Neural cell (in vitro differentiated cells): ENCODE measurements around the gene CSMD2. TPM values are rescaled to one million over a fixed set of nuclear protein-coding genes. Genes with fewer than 3 reads are reported as not detected.

Experiments used
- H2AFZ ChIP-seq: fragments of 200-600, 300-800 bp; sonication (generic), shearing (Covaris generic); 2 replicates; pipeline ENCODE4 v1.6.0; 2014; ENCODE audit warnings: low read depth, mild to moderate bottlenecking, antibody characterized with exemption, low read length, moderate library complexity
- H3F3A ChIP-seq: fragments of 200-600 bp; shearing (Covaris generic); 2 replicates; pipeline ENCODE4 v1.6.1; 2016; ENCODE audit warnings: mild to moderate bottlenecking, moderate library complexity, mixed read lengths, antibody characterized with exemption, low read length; ENCODE audit not compliant: insufficient read depth, poor library complexity, severe bottlenecking
- H3K27ac ChIP-seq: fragments of 200-600, 300-800 bp; sonication (generic), shearing (Covaris generic); 2 replicates; pipeline ENCODE4 v1.5.1; 2014; ENCODE audit warnings: mild to moderate bottlenecking, low read length, moderate library complexity
- H3K27me3 ChIP-seq: fragments of 300-800, 200-600 bp; sonication (generic), shearing (Covaris generic); 2 replicates; pipeline ENCODE4 v1.6.0; 2014; ENCODE audit warnings: mild to moderate bottlenecking, low read depth, low read length, moderate library complexity; ENCODE audit not compliant: insufficient read depth
- H3K36me3 ChIP-seq: fragments of 300-800, 200-600 bp; sonication (generic), shearing (Covaris generic); 2 replicates; pipeline ENCODE4 v1.5.1; 2014; ENCODE audit warnings: mild to moderate bottlenecking, antibody characterized with exemption, low read length, moderate library complexity; ENCODE audit not compliant: insufficient read depth
- H3K4me2 ChIP-seq: fragments of 300-800, 200-600 bp; sonication (generic), shearing (Covaris generic); 2 replicates; pipeline ENCODE4 v1.6.0; 2014; ENCODE audit warnings: mild to moderate bottlenecking, low read length
- H3K4me3 ChIP-seq: fragments of 300-800, 200-600 bp; sonication (generic), shearing (Covaris generic); 2 replicates; pipeline ENCODE4 v1.5.1; 2014; ENCODE audit warnings: mild to moderate bottlenecking, low read length, moderate library complexity
- H3K79me2 ChIP-seq: fragments of 200-600 bp; shearing (Covaris generic); replicated peaks from 2 replicates; pipeline ENCODE4 v1.6.0; 2014; ENCODE audit warnings: mild to moderate bottlenecking, low read length, moderate library complexity; ENCODE audit not compliant: insufficient read depth
- H3K9ac ChIP-seq: fragments of 300-800, 200-600 bp; sonication (generic), shearing (Covaris generic); 2 replicates; pipeline ENCODE4 v1.6.1; 2016; ENCODE audit warnings: mild to moderate bottlenecking, low read length, mixed read lengths
- H3K9me2 ChIP-seq: fragments of 200-600 bp; shearing (Covaris generic); 2 replicates; pipeline ENCODE4 v1.6.1; 2016; ENCODE audit warnings: mild to moderate bottlenecking, low read length, mixed read lengths; ENCODE audit not compliant: insufficient read depth
- H3K9me3 ChIP-seq: fragments of 200-600, 300-800 bp; sonication (generic), shearing (Covaris generic); 2 replicates; pipeline ENCODE4 v1.6.1; 2016; ENCODE audit warnings: mild to moderate bottlenecking, mixed run types, low read length, moderate library complexity, mixed read lengths
- H4K20me1 ChIP-seq: fragments of 200-600 bp; shearing (Covaris generic); 2 replicates; pipeline ENCODE4 v1.6.1; 2016; ENCODE audit warnings: mild to moderate bottlenecking, mixed run types; ENCODE audit not compliant: insufficient read depth
- EP300 ChIP-seq: fragments of 450-650 bp; conservative IDR thresholded peaks from 2 replicates; pipeline ENCODE4 v1.6.1; 2014; ENCODE audit warnings: antibody characterized with exemption, mild to moderate bottlenecking, moderate library complexity; ENCODE audit not compliant: poor library complexity, severe bottlenecking
- EZH2 ChIP-seq: fragments of 200-600, 300-800 bp; shearing (Covaris generic), sonication (generic); IDR thresholded peaks from 2 replicates; pipeline ENCODE4 v1.6.1; 2014; ENCODE audit warnings: antibody characterized with exemption, low read length, borderline replicate concordance, mild to moderate bottlenecking; ENCODE audit not compliant: insufficient read depth, poor library complexity, severe bottlenecking
- MXI1 ChIP-seq: fragments of 450-650 bp; conservative IDR thresholded peaks from 2 replicates; pipeline ENCODE4 v1.6.1; 2014; ENCODE audit warnings: antibody characterized with exemption, mild to moderate bottlenecking; ENCODE audit not compliant: poor library complexity, severe bottlenecking
- POLR2AphosphoS5 ChIP-seq: IDR thresholded peaks from 2 replicates; pipeline ENCODE4 v1.6.1; 2012
- RAD21 ChIP-seq: fragments of 450-650 bp; conservative IDR thresholded peaks from 2 replicates; pipeline ENCODE4 v1.6.1; 2014; ENCODE audit warnings: antibody characterized with exemption, mild to moderate bottlenecking, moderate library complexity
- SMC3 ChIP-seq: fragments of 450-650 bp; conservative IDR thresholded peaks from 2 replicates; pipeline ENCODE4 v1.6.1; 2014; ENCODE audit warnings: antibody characterized with exemption, mild to moderate bottlenecking, moderate library complexity; ENCODE audit not compliant: poor library complexity
- TAF1 ChIP-seq: IDR thresholded peaks from 2 replicates; pipeline ENCODE4 v1.6.1; 2012; ENCODE audit warnings: low read depth
- polyA plus RNA-seq: library from polyadenylated mRNA; depleted of rRNA; stranded (reverse); fragments of >200 nt; gene quantifications from 2 replicates; pipeline ENCODE4 v1.2.3, GENCODE V29; 2014
- TF ChIP-seq, protein P1 (sequence below): IDR thresholded peaks from 2 replicates; pipeline ENCODE4 v1.6.1; 2012; ENCODE audit warnings: borderline replicate concordance
- TF ChIP-seq, protein P2 (sequence below): fragments of 450-650 bp; IDR thresholded peaks from 2 replicates; pipeline ENCODE4 v1.5.1; 2014; ENCODE audit warnings: antibody characterized with exemption, mild to moderate bottlenecking, moderate library complexity; ENCODE audit not compliant: poor library complexity, severe bottlenecking

Gene CSMD2
- polyA plus RNA-seq, 1 donor from 2014 or later: 9.6 TPM

GRCh38 chr1:33792216-33792615, 372.8 kb downstream of the CSMD2 start:
- TF ChIP-seq POLR2AphosphoS5 (no peak), TAF1 (no peak), EZH2 (no peak), RAD21 (no peak)
- TF ChIP-seq, protein P1, sequence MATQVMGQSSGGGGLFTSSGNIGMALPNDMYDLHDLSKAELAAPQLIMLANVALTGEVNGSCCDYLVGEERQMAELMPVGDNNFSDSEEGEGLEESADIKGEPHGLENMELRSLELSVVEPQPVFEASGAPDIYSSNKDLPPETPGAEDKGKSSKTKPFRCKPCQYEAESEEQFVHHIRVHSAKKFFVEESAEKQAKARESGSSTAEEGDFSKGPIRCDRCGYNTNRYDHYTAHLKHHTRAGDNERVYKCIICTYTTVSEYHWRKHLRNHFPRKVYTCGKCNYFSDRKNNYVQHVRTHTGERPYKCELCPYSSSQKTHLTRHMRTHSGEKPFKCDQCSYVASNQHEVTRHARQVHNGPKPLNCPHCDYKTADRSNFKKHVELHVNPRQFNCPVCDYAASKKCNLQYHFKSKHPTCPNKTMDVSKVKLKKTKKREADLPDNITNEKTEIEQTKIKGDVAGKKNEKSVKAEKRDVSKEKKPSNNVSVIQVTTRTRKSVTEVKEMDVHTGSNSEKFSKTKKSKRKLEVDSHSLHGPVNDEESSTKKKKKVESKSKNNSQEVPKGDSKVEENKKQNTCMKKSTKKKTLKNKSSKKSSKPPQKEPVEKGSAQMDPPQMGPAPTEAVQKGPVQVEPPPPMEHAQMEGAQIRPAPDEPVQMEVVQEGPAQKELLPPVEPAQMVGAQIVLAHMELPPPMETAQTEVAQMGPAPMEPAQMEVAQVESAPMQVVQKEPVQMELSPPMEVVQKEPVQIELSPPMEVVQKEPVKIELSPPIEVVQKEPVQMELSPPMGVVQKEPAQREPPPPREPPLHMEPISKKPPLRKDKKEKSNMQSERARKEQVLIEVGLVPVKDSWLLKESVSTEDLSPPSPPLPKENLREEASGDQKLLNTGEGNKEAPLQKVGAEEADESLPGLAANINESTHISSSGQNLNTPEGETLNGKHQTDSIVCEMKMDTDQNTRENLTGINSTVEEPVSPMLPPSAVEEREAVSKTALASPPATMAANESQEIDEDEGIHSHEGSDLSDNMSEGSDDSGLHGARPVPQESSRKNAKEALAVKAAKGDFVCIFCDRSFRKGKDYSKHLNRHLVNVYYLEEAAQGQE: no peak
- no peak overlapping the region for H3K4me2 ChIP-seq
- H2AFZ ChIP-seq: no peak overlapping the region

DNA sequence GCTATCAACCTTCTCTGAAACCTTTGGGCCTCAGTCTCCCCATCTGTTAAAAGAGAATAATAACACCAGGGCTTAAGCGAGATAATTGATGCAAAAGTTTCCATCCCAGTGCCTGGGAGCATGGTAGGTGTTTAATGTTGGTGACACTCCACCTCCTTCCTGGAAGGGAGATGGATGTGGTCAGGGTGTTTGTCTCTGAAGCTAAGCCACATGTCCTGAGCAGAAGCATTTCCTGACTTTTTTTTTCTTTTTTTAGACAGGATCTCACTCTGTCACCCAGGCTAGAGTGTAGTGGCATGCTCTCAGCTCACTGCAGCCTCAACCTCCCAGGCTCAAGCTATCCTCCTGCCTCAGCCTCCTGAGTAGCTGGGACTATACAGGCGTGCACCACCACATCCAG, 373.8 kb downstream of the CSMD2 start:
- no peak overlapping the region for H3K4me3 ChIP-seq
- no peaks in the 10 kb centered on the region for H3K9me2 ChIP-seq
- H4K20me1 ChIP-seq: no peaks in the 10 kb centered on the region
- H3F3A ChIP-seq: no peaks in the 10 kb centered on the region
- H2AFZ ChIP-seq: no peak overlapping the region
- no peaks in the 10 kb centered on the region for H3K27me3 ChIP-seq
- no peaks in the 10 kb centered on the region for H3K79me2 ChIP-seq
- H3K27ac ChIP-seq: no peak overlapping the region
- TF ChIP-seq RAD21: no peak
- no peak for TF ChIP-seq EP300
- TF ChIP-seq SMC3: no peak
- TF ChIP-seq MXI1: no peak
- TF ChIP-seq, protein P1: no peak
- TF ChIP-seq, protein P2, sequence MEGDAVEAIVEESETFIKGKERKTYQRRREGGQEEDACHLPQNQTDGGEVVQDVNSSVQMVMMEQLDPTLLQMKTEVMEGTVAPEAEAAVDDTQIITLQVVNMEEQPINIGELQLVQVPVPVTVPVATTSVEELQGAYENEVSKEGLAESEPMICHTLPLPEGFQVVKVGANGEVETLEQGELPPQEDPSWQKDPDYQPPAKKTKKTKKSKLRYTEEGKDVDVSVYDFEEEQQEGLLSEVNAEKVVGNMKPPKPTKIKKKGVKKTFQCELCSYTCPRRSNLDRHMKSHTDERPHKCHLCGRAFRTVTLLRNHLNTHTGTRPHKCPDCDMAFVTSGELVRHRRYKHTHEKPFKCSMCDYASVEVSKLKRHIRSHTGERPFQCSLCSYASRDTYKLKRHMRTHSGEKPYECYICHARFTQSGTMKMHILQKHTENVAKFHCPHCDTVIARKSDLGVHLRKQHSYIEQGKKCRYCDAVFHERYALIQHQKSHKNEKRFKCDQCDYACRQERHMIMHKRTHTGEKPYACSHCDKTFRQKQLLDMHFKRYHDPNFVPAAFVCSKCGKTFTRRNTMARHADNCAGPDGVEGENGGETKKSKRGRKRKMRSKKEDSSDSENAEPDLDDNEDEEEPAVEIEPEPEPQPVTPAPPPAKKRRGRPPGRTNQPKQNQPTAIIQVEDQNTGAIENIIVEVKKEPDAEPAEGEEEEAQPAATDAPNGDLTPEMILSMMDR: no peak
- no peak for TF ChIP-seq POLR2AphosphoS5
- no peak for TF ChIP-seq TAF1
- TF ChIP-seq EZH2: no peak
- H3K9me3 ChIP-seq: no peaks in the 10 kb centered on the region
- no peak overlapping the region for H3K9ac ChIP-seq
- no peaks in the 10 kb centered on the region for H3K36me3 ChIP-seq
- no peak overlapping the region for H3K4me2 ChIP-seq

More at GRCh38 chr1:33792216-33792615, 372.8 kb downstream of the CSMD2 start:
- Histone ChIP-seq H3F3A (no peaks in the 10 kb centered on the region), H3K4me3 (no peak overlapping the region), H3K27me3 (no peaks in the 10 kb centered on the region), H3K79me2 (no peaks in the 10 kb centered on the region), H3K9me3 (no peaks in the 10 kb centered on the region), H3K9me2 (no peaks in the 10 kb centered on the region), H3K27ac (no peak overlapping the region), H3K36me3 (no peaks in the 10 kb centered on the region), H3K9ac (no peak overlapping the region), H4K20me1 (no peaks in the 10 kb centered on the region)
